ENCODE results near the gene C22orf31.
A peak's percentile ranks its signal among the peaks of the same experiment; 100 is the strongest.

Gene C22orf31

DNA sequence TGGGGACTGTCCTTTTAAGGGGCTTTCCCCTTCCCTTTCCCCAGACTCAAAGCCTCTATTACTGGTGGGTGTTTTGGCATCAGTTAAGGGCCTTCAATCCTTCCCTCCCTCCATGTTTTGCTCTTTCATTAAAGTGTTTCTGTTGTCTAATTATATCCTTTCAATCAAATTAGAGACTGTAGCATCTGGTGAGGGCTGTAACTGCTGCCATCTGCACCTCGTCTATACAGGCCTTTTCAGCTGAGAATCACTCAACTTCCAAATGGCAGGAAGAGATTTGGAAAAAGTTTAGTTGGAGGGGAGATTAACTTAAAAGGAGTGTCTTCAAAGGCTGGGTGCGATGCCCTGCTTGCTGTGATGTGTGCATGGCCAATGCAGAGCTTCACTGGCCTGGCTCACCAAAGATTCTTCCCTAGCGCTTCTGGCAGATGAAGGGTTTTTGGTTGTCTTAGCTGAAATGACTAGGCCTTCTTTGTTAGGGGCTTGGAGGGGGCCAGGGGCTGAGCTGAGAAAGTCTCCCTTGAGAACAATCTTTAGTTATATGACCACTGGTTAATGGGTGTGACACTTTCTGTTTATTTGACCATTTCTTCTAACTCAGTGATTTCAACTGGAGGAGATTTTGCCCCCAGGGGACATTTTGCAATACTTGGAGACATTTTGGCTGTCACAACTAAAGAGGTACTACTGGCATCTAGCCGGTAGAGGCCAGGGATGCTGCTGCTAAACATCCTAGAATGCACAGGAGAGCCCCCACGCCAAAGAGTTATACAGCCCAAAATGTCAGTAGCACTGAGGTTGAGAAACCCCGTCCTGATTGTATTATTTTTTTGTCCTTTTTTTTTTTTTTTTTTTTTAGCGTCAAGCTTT lies 18.7 kb upstream of the C22orf31 start:
- FAIRE-seq = no peak

DNA sequence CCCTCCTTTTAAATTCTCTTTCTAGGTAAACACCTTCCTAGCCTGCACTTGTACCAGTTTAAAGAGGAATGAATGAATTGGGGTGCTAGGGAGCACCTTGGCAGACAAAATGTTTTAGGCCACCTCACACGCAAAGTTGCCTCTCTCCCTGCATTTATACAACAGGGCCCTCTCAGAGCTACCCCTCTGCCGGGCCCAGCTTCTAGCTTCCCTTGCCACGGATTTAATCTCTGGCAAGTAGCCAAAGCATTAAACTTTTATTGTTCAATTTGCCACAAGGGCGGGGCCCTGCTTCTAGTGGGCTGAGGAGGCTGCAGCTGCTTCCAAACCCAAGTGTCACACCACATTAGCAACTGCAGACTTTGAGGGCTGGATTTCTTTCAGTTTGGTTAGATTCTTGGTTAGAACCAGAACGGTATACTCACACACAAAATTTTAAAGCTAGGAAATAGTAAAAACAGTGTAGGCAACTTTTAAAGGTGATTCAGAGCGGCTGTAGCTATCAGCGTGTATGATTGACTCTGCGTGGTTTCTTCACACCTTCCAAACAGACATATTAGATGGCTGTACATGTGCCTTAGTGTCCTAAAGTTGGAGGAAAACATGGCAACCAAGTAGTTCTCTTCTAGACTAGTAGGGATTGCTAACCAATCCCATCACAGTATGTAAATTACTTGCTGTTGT lies 17.7 kb upstream of the C22orf31 start:
- peak; percentile 33 for FAIRE-seq

DNA sequence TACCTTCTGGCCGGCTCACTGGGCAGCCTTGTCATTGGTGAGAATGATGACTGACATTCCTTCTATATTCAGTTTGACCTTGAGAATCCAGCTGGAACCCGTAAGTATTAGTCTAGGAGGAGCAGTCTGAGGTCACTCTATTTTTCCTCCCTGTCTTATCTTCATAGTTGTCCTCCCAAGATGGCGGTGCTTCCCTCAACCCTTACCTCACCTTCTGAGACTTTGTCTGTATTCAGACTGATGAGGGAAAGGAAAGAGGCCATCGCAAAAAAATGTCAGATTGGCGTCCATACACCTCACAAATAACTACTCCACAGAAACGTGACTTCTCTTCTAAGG lies 17.2 kb upstream of the C22orf31 start:
- FAIRE-seq = no peak

DNA sequence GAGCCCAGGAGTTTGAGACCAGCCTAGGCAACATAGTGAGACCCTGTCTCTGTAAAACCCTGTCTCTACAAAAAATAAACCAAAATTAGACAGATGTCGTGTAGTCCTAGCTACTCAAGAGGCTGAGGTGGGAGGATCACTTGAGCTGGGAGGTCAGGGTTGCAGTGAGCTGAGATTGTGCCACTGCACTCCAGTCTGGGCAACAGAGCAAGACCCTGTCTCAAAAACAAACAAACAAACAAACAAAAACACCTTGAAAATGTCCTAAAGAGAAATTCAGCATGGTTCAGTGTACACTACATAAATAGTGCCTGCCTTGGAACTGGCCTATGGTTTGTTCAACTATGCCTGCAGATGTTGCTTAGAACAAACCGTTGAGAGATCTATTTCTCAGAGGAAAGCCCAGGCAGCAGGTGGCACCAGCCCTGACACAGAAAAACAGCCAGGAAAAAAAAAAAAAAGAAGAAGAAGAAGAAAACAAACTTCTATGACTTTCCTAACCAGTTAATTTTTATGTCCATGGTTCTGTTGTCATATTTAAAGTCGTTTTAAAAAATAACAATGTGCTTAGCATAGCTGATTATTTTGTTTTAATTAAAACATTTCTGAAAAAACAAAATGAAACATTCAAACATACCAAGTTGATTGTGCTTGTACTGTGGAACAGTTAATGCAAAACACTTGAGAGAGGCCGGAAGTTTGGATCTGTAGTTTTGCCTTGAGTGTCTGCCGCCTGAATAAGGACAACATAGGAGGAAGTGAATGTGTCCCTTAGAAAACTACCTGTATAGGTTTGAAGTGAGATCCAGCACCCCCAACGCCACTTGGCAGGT lies 16.6 kb upstream of the C22orf31 start:
- FAIRE-seq = peak; percentile 97

DNA sequence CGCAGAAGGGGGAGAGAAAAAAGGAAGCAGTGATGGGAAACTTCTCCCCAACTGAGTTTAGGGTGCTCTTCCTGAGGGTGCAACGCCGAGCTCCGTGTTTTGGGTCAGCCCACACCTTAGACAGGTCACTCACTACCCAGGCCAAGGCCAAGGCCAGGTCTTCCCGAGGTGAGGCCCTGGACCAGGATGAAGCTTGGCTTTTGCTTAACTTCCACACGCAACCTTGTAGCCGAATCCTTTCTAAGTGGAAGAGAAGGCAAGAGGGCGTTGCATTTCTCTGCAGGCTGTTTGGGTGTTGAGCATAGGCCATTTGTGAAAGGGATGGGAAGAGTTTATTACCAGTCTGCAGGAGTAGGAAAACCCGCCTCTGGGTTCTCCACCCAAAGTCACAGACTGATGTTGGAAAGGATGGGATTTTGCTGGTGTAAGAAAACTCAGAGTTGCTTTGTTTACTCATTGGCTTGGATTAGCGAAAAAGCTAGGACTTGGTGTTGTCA lies 12.7 kb upstream of the C22orf31 start:
- FAIRE-seq = no peak

DNA sequence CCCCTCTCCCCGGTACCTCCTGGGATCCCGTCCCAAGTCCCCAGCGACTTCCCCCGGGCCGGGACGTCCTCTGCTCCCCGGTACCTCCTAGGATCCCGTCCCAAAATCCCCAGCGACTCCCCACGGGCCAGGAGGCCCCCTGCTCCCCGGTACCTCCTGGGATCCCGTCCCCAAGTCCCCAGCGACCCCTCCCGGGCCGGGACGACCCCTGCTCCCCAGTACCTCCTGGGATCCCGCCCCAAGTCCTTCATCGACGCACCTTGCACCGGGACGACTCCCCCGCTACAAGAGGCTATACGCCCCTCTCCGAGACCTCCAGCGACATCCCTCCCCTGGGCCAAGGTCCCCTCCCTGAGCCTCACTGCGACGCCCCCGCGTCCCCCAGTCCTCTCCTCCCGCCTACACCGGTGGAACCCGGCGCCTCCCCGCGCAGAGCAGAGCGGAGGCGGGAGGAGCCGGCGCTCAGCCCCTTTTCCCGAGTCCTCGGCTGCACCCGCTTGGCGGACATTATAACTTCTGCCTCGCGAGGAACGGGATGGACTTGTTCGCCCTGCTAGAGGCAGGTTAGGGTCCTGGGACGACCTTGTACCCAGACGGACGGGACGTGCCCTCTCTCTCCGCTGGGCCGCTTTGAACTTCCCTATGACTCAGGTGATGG lies 12.1 kb upstream of the C22orf31 start:
- no peak for FAIRE-seq

DNA sequence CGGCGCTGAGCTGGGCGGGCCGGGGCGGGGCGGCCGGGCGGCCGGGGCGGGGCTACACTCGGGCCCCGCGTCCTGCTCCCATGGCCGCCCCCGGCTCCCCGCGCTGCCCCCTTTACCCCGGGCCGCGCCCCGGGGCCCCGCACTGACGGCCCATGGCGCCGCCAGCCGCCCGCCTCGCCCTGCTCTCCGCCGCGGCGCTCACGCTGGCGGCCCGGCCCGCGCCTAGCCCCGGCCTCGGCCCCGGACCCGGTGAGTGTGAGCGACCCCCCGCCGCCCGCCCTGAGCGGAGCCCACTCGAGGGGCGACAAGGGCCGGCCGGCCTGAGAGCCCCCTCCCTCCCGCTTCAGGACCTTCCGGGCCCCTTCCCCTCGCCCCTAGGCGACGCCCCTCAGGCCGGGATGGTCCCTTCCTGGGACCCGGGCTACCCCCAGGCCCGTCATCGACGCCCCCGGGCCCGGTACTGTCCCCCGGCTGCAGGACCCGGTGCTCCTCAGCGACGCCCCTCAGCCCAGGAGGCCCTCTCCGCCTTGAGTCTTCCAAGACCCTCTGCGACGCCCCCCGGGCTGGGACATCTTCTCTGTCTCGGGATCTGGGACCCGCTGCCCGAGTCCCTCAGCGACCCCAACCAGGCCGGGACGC lies 11.5 kb upstream of the C22orf31 start, which contains the start of gene KREMEN1:
Gene KREMEN1 (plus strand): TSS at position 57 of the 639 bp plus-strand sequence. CDS start 96 bp downstream, at position 153.
- no peak for FAIRE-seq

DNA sequence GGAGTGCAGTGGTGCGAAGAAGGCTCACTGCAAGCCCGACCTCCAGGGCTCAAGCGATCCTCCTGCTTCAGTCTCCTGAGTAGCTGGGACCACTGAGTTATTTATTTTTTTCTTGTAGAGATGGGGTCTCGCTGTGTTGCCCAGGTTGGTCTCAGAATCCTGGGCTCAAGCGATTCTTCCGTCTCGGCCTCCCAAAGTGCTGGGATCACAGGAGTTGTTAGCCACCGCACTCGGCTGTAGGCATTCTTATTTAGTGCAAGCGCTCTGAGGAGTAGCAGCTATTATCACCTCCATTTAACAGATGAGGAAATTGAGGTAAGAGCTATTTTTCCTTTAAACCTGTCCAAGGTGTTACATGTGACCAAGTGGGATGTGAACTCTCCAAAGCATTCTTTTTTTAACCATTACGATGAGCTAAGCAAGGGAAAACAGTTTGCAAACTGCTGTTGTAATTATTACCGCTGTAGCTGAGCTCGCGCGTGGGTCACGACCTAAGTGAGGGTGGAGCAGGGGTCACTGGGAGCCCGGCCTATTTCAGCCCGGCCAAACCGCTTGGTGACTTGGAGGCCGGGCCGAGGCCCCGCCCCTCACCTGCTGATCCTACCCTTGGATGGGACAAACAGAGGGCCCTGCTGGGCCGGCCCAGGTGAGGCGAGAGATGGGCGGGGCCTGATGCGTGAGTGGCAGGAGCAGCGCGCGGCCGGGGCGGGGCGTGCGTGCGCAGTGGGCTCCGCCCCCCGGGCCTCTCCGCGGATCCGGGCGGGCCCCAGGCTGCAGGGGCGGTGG lies 10.8 kb upstream of the C22orf31 start:
- no peak for FAIRE-seq

DNA sequence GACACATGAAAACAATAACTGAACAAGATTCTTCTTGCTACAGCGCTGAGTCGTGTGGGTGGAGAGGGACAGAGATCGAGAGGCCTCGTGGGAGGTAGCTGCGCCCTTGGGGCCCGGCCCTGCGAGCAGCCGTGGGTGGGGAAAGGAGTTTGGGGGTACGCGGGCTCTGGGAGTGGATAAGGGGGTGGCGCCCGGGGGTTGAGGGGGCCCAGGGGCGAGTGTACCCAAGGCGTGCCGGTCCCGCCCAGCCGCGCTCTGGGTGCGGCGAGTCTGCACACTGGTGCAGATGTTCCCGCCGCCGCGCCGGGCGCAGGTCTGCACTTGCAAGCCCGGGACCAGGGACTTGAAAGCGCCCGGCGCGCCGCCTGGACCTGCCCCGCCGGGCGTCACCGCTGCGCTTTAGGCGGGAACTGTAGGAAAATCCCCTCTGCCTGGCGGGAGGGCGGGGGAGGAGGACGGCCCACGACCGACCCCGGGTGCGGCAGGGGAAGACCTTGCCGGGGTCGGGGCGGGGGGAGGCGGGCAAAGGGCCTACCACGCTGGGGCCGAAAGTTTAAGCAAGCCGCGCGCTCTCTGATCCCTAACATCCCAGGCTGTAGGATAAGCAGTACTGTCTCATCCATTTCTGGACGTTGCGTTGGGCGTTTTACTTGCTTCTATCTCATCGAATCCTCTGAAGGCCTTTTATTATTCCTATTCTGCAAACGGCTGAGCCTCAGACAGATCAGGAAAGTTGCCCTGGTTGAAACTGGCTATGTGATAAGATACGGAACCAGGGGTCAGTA lies 9.8 kb upstream of the C22orf31 start:
- FAIRE-seq = no peak

DNA sequence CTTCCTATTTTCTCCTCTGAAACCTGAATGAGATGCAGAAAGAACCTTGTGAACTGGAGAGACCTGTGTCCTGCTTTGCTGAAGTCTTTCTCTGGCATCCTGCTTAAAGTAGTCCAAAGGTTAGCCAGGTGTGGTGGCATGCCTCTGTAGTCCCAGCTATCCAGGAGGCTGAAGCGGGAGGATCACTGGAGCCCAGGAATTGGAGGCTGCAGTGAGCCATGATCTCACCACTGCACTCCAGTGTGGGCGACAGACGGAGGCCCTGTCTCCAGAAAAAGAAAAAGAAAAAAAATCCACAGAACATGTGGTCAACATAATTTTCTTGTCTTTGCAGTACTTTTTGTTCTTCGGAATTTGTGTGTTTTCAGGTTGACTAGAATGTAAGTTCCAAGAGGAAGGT lies 8.9 kb upstream of the C22orf31 start:
- FAIRE-seq = no peak

DNA sequence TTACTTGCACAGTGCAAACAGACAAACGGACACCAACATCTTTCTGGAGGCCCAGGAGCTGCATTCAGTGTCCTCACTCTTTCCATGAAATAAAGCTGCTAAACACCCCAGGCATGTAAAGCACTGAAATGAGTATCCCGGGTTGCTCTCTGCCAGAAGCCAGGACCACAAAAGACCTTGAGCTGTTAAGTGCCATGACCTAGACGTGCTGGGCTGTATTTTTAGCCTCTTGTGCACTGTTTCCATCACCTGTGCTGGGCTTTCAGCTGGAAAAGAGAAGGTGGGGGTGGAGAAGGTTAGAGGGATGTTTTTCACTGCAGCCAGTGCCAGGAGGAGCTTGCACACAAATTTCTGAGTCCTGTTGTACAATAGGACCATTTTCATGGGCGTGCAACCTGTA lies 7.8 kb upstream of the C22orf31 start:
- no peak for FAIRE-seq

DNA sequence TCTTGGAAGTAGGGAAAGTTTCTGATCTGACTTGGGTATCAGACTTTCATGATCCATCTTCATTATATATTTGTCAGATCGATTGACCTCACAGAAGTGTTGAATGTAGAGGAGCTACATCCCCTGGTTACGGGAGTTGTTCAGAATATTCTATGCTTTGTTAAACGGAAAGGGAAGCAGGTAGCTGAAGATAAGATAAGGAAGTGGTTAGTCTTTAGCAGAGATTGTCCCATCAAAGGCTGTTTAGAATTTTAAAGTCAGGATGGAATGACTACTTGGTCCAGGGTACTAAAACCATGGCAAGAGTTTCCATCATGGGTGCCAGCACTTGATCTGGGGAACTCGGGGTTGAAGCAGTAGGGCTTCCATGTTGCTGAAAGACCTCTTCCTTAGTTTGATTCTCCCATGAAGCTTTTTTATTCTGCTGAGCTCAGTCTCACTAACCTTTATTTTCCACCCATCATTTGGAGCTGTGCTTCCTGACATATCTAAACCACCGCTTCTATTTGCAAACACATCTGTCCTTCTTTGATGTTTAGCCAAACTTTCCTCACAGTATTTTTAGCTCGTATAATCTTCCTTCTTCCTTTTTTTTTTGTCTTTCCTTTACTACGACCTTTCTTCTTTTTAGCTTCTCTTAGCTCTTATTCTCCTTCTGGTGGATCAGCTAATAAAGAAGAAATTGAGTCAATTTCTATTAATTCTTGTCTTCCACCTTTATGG lies 4.0 kb upstream of the C22orf31 start:
- FAIRE-seq = no peak

DNA sequence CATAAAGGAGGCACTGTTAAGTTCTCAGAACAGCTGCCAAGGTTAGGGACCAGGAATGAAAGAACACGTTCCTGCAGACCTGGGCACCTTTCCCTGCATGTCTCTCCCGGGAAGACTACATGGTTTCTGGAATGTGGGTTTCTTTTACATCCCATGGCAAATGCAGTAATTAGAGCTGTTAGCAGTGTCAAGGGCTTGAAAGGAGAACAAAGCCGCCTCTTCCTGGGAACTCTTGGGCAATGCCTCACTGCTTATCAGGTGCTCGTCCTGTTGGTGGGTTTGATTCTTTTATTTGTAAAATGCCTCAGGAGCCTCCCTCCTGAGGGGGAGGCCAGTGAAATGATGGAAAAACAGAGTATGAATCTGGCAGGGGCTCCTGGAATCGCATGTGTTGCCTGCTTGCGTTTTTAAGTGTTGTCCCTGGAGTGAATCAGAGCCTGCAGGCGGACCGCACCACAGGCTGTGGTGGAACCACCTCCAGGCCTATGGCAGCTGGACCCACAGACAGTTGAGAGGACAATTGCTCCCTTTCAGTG lies 723 bp upstream of the C22orf31 start:
- FAIRE-seq = no peak

DNA sequence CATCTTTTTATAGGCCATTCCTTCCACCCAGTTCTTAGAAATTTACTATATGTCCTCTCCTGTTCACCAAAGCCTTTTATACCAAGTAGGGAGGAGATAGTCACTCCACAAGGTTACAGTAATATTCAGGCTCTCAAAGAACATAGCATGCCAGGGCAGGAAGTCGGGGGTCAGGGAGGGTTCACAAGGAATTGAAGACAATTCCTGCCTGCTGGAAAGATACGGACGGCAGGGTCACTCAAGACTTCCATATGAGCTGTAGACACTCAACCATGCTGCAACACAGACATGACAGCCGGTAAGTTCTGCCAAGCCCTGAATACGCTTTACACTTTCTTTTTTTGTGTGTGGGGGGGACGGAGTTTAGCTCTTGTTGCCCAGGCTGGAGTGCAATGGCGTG lies 700 bp downstream of the C22orf31 start:
- FAIRE-seq = no peak

DNA sequence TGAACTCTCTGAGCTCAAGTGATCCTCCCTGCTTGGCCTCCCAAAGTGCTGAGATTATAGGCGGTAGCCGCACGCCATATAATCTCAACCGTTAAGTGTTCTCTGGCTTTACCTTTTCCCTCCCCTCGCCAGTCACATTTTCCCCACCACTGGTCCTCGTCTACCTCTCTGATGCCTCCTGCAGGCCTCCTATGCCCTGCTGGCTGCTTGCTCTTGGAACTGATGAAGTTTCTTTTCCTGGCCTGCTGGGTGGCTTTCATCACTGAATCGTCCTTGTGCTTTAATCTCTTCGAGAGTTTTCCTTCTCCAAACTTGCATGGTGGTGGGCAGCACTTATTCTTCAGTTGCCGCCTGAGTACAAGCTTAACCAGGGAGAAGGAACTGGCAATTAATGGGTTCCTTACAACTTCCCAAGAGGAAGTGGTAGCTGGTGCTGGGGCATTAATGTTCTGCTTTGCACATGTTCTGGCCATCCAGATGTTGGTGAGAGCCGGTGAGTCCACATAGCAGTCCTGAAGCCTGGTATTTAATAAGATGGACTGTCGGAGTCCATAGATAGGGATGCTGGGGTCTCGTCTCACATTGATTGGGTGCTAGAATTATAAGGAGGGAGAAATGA lies 1.3 kb downstream of the C22orf31 start:
- no peak for FAIRE-seq

DNA sequence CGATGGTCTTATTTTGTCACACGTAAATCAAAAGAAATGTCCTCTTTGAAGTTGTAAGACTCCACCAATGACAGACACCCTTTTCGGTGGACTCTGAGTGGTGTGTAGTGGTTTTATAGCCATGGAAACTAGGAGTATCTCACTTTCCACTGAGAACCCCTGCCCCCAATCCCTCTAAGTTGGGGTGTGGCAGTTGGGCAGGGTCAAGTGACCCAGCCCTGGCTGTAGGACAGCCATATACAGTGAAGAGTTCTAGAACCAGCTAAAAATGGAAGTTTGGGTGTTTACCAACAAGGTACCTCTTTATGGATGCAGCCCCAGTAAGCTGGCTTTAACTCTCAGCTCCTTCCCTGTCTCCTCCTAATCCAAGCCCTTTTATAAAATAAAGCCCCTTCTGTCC lies 5.2 kb downstream of the C22orf31 start:
- FAIRE-seq = no peak

DNA sequence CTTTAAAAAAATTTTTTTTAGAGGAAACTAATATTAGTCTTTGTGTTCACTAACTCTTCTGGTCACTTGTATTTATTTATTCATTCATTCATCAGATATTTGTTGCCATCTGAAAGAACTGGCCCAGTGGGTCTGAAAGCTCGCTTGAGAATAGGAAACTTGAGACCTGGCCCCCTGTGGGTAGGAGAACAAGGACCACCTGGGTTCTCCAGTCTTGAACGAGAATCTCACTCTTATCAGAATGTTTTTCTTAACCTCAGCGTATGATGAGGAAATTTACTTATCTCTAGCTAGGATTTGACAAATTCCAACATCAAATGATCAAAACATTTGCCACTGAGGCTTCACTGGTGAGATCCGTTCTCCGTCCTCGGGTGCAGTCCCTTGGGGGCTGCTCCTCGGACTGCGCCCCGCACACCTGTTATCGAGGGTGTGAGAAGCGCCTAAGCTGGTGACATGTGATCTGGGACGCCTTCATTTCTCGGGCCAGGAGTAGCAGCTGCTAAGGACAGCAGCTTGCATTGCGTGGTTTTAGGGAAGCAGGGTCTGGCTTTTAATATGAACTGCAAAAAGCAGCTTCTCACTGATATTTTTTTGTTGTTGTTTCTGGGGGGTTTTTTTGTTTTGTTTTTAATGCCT lies 6.3 kb downstream of the C22orf31 start:
- no peak for FAIRE-seq

DNA sequence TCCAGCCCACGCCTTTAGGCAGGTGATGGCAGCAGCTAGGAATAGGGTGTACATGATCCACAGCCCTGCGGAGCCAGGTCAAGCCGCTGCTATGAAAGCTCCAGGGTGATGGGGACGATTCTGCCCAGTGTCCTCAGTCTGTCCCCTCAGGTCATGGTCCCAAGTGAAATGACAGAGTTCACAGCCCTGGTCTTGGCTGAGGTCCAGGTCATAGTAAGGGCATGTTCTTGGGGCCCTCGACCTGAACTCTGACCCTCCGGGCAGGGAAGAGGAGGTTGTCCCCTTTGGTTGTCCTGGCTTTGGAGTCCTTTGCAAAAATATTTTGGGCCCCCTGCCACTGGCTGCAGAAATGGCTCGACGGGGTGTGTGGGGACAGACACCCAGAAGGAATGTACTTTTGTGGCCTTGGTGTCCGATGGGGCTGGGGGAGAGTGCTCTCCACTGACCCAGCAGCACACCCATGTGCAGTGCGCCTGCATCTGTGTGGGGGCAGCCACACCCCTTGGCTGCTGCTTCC lies 7.3 kb downstream of the C22orf31 start:
- FAIRE-seq = no peak
